DND-41 (cell line): ENCODE results near the gene LTBP2.
A peak's percentile ranks its signal among the peaks of the same experiment; 100 is the strongest.

ENCODE experiments used
- ATAC-seq: fragments of 200-7000 bp; cut with Tn5 transposase; 3 replicates; pipeline ENCODE4 v1.9.1; 2021; ENCODE audit warnings: low read depth; ENCODE audit not compliant: insufficient read depth
- DNase-seq: peaks from one replicate; pipeline ENCODE4 v3.0.0-alpha.2; 2020
- H2AFZ ChIP-seq: 2 replicates; pipeline ENCODE4 v1.6.0; 2012; ENCODE audit warnings: low read depth, low read length
- H3K27ac ChIP-seq: 2 replicates; pipeline ENCODE4 v1.5.1; 2012; ENCODE audit warnings: low read length, inconsistent platforms
- H3K27me3 ChIP-seq: fragments of 200-600 bp; sonication (generic); 2 replicates; pipeline ENCODE4 v1.6.0; 2012; ENCODE audit warnings: low read length, mild to moderate bottlenecking, inconsistent platforms; ENCODE audit not compliant: insufficient read depth, poor library complexity
- H3K36me3 ChIP-seq: 2 replicates; pipeline ENCODE4 v1.5.1; 2012; ENCODE audit warnings: low read length, inconsistent platforms; ENCODE audit not compliant: insufficient read depth
- H3K4me1 ChIP-seq: 2 replicates; pipeline ENCODE4 v1.5.1; 2012; ENCODE audit warnings: mild to moderate bottlenecking, low read length; ENCODE audit not compliant: insufficient read depth
- H3K4me2 ChIP-seq: 2 replicates; pipeline ENCODE4 v1.6.0; 2012; ENCODE audit warnings: mild to moderate bottlenecking, moderate library complexity, low read length, inconsistent platforms; ENCODE audit not compliant: insufficient read depth
- H3K4me3 ChIP-seq, 2 experiments: fragments of 200-600 bp in 1 of 2; shearing (Covaris generic) in 1 of 2; 2 replicates each; pipeline ENCODE4 v1.5.1; 2012 to 2016; ENCODE audit warnings: inconsistent platforms in 2 of 2, low read length in 2 of 2, mild to moderate bottlenecking in 2 of 2, low read depth in 1 of 2, moderate library complexity in 1 of 2
- H3K79me2 ChIP-seq: 2 replicates; pipeline ENCODE4 v1.6.0; 2012; ENCODE audit warnings: low read length, inconsistent platforms; ENCODE audit not compliant: insufficient read depth
- H3K9ac ChIP-seq: 2 replicates; pipeline ENCODE4 v1.6.0; 2012; ENCODE audit warnings: low read depth, mild to moderate bottlenecking, inconsistent platforms, low read length, moderate library complexity
- H3K9me3 ChIP-seq: 2 replicates; pipeline ENCODE4 v1.5.1; 2012; ENCODE audit warnings: low read length, moderate library complexity, mild to moderate bottlenecking, inconsistent platforms; ENCODE audit not compliant: insufficient read depth, severe bottlenecking
- H4K20me1 ChIP-seq: 2 replicates; pipeline ENCODE4 v1.6.0; 2012; ENCODE audit warnings: low read length; ENCODE audit not compliant: insufficient read depth
- EZH2 ChIP-seq: IDR thresholded peaks from 3 replicates; pipeline ENCODE4 v1.6.1; 2012; ENCODE audit warnings: borderline replicate concordance, low read depth, mild to moderate bottlenecking, moderate library complexity, low read length, inconsistent platforms; ENCODE audit not compliant: severe bottlenecking
- TF ChIP-seq, protein P1 (sequence below): IDR thresholded peaks from 2 replicates; pipeline ENCODE4 v1.5.1; 2012; ENCODE audit warnings: borderline replicate concordance, low read length, moderate library complexity, mild to moderate bottlenecking; ENCODE audit not compliant: poor library complexity, severe bottlenecking; ENCODE audit errors: extremely low read depth

Gene LTBP2

DNA sequence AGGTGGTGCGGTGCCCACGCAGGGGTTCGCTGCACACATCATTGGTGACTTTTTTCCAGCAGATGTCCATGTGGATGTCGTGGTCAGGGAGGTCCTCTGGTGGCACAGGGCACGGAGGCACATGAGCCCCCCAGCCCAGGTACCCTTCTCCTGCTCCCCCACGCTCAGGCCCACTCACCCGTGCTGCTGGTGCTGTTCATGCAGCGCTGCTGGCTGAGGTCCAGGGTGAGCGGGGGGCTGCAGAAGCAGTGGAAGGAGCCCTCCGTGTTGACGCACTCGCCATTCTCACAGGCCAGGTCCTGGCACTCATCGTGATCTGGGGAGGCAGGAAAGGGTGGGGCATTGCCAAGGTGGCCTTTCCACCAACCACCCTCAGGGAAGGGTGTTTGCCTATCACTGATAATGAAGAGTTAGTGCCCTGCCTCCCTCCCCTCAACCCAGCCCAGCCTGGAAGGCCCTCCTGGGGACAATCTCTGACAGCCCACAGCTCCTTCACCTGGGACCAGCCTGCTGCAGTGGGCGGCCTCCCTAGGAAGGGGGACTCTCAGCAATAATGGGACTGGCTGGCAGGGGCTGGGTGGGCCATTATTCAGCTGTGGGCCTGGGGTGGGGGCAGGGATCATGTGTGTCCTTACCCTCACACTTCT is 108.6 kb downstream of the LTBP2 start:
- no peak overlapping the region for H3K9ac ChIP-seq
- TF ChIP-seq, protein P1, sequence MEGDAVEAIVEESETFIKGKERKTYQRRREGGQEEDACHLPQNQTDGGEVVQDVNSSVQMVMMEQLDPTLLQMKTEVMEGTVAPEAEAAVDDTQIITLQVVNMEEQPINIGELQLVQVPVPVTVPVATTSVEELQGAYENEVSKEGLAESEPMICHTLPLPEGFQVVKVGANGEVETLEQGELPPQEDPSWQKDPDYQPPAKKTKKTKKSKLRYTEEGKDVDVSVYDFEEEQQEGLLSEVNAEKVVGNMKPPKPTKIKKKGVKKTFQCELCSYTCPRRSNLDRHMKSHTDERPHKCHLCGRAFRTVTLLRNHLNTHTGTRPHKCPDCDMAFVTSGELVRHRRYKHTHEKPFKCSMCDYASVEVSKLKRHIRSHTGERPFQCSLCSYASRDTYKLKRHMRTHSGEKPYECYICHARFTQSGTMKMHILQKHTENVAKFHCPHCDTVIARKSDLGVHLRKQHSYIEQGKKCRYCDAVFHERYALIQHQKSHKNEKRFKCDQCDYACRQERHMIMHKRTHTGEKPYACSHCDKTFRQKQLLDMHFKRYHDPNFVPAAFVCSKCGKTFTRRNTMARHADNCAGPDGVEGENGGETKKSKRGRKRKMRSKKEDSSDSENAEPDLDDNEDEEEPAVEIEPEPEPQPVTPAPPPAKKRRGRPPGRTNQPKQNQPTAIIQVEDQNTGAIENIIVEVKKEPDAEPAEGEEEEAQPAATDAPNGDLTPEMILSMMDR = no peak
- TF ChIP-seq EZH2 = no peak
- no peaks in the 10 kb centered on the region for H3K36me3 ChIP-seq
- no peaks in the 10 kb centered on the region for H4K20me1 ChIP-seq
- no peak overlapping the region for H3K27ac ChIP-seq
- no peak for DNase-seq
- no peak overlapping the region for H3K4me2 ChIP-seq
- H2AFZ ChIP-seq = no peak overlapping the region
- no peaks in the 10 kb centered on the region for H3K9me3 ChIP-seq
- H3K4me1 ChIP-seq = no peaks in the 10 kb centered on the region
- H3K79me2 ChIP-seq = no peaks in the 10 kb centered on the region
- no peak overlapping the region for H3K4me3 ChIP-seq
- H3K27me3 ChIP-seq = no peaks in the 10 kb centered on the region
- ATAC-seq = no peak

DNA sequence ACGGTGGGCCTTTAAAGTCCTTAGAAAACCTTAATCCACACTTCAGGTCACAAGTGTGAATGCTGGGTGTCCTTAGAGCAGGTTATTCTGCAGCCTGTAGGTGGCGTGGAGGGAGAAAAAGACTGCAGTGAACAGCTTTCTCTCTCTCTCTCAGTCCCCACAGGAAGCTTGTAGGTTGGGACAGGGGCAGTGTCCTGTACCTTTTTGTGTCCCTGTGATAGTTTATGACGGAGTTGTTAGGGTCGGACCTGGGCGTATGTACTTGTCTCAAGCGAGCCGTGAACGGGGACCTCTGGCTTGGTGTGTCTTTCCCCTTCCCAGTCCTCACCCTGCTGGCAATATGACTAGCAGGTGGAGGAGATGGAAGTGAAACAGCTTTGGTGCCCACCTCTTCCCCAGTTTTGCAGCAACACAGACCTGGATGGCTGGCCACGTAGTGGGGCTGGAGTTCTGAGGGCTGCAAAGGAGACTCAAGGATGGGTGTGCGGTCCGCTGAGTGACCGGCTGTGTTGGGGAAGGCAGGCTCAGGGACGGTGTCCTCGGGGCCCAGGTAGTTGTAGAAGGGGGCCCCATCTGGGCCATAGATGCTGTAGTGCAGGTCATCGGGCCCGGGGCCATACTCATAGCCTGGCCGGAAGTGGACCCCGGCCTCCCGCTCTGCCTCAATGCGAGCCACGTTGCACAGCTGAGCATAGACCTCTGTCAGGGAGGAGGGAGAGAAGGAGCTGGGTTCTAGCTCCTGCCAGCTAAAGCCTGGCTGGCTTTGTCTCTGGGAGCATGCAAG is 109.6 kb downstream of the LTBP2 start:
- Histone ChIP-seq H3K27me3 (no peaks in the 10 kb centered on the region), H3K9me3 (no peaks in the 10 kb centered on the region), H2AFZ (no peak overlapping the region), H4K20me1 (no peaks in the 10 kb centered on the region), H3K79me2 (no peaks in the 10 kb centered on the region), H3K36me3 (no peaks in the 10 kb centered on the region), H3K4me1 (no peaks in the 10 kb centered on the region), H3K4me2 (no peak overlapping the region), H3K4me3 (no peak overlapping the region), H3K27ac (no peak overlapping the region), H3K9ac (no peak overlapping the region)
- no peak for DNase-seq
- peak; percentile 57; the same call in 2 of the 3 replicates for ATAC-seq
- TF ChIP-seq, protein P1 = peak; percentile 52
- TF ChIP-seq EZH2 = no peak

DNA sequence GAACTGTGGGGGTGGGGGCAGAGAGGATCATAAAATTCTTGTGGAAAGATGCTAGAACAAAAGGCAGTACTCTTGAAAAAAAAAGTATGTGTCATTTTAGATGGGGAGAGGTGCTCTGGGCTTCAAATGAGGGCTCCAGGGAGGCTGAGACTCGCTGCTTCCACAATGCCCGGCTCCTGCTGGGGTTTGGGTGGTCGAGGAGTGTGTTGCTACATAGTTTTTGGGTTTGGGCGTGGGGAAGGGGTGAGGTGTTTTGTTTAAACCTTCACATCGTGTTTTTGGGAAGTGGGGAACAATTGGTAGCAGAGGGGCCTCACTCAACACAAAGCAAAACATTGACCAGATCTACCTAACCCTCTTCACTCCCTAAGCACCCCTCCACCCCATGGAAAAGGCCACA is 110.3 kb downstream of the LTBP2 start:
- ATAC-seq (no peak), DNase-seq (no peak)
- Histone ChIP-seq H3K27ac (no peak overlapping the region), H3K79me2 (no peaks in the 10 kb centered on the region), H3K9me3 (no peaks in the 10 kb centered on the region), H3K36me3 (no peaks in the 10 kb centered on the region), H3K4me3 (no peak overlapping the region), H3K9ac (no peak overlapping the region), H4K20me1 (no peaks in the 10 kb centered on the region), H3K27me3 (no peaks in the 10 kb centered on the region), H3K4me2 (no peak overlapping the region), H3K4me1 (no peaks in the 10 kb centered on the region), H2AFZ (no peak overlapping the region)
- TF ChIP-seq, protein P1 = no peak
- no peak for TF ChIP-seq EZH2
